ENCODE data around the gene SPHK1.

SPHK1 gene

DNA sequence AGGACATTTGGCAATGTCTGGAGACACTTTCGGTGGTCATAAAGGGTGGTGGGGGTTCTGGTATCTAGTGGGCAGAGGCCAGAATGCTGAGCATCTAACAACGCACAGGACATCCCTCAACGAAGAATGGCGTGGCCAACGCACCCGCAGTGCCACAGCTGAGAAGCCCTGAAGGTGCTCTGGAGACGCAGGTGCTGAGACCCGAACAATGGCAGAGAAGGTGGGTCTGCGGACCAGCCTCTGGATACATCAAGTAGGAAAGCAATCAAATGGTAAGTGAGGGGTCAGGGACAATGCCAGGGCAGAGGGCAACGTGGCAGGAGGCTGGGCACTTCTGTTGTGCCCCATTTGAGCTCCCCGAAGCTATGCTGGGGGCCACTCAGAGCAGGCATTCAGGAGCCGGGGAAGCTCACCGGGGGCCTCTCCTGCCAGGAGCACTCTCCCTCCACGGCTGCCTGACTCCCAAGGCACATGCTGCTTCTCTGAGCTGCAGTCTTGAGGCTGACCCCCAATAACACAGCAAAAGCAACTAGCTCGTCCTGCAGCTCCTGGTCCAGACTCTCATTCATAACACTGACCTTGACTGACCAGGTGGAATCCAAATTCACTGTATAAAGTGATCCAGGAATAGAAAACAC, 26.0 kb downstream of the SPHK1 start:
- H3K4me3 ChIP-seq (ENCODE audit: low read depth, low read length), result no peak overlapping the region
- TF ChIP-seq, protein P1, sequence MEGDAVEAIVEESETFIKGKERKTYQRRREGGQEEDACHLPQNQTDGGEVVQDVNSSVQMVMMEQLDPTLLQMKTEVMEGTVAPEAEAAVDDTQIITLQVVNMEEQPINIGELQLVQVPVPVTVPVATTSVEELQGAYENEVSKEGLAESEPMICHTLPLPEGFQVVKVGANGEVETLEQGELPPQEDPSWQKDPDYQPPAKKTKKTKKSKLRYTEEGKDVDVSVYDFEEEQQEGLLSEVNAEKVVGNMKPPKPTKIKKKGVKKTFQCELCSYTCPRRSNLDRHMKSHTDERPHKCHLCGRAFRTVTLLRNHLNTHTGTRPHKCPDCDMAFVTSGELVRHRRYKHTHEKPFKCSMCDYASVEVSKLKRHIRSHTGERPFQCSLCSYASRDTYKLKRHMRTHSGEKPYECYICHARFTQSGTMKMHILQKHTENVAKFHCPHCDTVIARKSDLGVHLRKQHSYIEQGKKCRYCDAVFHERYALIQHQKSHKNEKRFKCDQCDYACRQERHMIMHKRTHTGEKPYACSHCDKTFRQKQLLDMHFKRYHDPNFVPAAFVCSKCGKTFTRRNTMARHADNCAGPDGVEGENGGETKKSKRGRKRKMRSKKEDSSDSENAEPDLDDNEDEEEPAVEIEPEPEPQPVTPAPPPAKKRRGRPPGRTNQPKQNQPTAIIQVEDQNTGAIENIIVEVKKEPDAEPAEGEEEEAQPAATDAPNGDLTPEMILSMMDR (IDR thresholded peaks at IDR 0.05; ENCODE audit: low read depth, low read length, missing control alignments), result no peak
- H3K36me3 ChIP-seq (replicated peaks), result no peaks in the 10 kb centered on the region
- no peak overlapping the region for H3K27ac ChIP-seq
- in situ Hi-C loops (cut with HindIII; ENCODE audit: low pct_ligation_motif_present, low sequenced_read_pairs), result no loop called here
- DNase-seq, result no peak
- H3K27me3 ChIP-seq (replicated peaks), result no peaks in the 10 kb centered on the region

DNA sequence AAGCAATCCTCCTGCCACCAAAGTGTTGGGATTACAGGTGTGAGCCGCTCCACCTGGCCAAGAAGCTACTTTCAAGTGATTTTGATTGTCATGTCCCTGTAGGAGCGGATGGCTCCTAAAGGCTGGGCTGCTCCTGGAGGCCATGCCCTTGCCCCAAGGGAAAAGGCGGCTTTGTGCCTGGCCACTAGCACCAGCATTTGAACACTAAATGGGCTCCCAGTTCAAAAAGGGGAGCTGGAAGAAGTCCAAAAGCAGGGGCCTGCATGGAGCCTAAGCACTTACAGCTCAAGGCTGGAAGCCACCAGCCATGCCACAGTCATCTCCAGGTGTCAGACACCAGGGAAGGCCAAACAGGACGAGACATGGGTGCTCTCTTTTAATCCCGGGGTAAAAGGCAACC, 26.8 kb downstream of the SPHK1 start:
- Histone ChIP-seq H3K36me3 (replicated peaks) (no peaks in the 10 kb centered on the region), H3K27me3 (replicated peaks) (no peaks in the 10 kb centered on the region), H3K4me3 (ENCODE audit: low read depth, low read length) (no peak overlapping the region), H3K27ac (no peak overlapping the region)
- no peak for DNase-seq
- in situ Hi-C loops (cut with HindIII; ENCODE audit: low pct_ligation_motif_present, low sequenced_read_pairs), result no loop called here
- TF ChIP-seq, protein P1 (IDR thresholded peaks at IDR 0.05; ENCODE audit: low read depth, low read length, missing control alignments), result no peak

DNA sequence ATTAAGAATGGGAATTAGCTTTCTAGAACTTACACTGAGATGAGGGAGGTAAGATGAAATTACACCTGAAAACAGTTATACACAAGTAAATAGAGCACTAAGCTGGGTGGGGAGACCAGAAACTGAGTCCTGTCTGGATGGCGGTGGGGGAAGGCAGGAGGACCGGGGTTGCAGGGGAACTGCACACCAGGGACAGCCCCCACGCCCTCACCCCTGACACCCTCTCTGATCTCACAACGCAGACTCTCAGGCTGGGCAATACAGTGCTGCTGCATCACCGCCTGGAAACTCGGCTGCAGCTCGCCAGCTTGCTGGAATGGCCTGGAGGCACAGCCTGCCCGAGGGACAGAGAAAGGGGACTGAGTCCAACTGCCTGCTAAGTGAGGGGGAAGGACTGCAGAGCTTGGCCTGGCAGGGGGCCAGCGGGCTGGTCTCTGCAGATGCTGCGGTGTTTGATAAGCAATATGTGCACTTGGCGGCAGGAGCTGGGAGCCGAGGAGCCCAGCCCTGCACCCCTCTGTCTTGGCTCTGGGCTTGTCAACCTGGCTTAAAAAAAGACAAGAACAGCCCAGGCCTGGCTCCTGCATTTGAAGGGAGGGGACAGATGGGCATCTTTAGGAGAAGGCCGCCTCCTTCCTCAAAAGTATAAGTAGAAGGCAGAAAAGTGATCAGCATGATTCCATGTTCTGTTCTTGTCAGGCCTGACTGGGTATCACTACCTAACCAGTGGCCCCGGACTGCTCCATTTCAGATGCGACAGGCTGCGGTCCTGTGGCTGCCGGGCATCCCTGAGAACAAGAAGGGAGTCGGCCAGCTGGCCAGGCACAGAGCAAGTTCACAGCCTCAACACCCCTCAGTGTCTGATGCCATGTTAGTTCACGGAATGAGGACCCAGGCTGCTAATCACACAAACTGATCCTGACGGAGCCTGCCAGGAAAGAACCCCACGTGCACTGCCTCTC, 30.2 kb downstream of the SPHK1 start:
- Histone ChIP-seq H3K36me3 (replicated peaks) (no peaks in the 10 kb centered on the region), H3K27me3 (replicated peaks) (no peaks in the 10 kb centered on the region), H3K4me3 (ENCODE audit: low read depth, low read length) (no peak overlapping the region), H3K27ac (no peak overlapping the region)
- TF ChIP-seq, protein P1 (IDR thresholded peaks at IDR 0.05; ENCODE audit: low read depth, low read length, missing control alignments), result no peak
- in situ Hi-C loops (cut with HindIII; ENCODE audit: low pct_ligation_motif_present, low sequenced_read_pairs), result no loop called here
- DNase-seq, result no peak

DNA sequence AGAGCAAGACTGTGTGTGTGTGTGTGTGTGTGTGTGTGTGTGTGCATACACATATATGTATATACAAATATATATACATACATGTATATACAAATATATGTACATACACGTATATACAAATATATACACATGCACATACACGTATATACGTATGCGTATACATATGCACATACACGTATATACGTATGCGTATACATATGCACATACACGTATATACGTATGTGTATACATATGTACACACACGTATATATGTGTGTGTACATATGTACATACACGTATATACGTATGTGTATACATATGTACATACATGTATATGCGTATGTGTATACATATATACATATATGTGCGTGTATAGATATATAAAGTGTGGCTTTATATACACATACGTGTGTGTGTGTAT, 31.4 kb downstream of the SPHK1 start:
- in situ Hi-C loops (cut with HindIII; ENCODE audit: low pct_ligation_motif_present, low sequenced_read_pairs), result no loop called here
- H3K4me3 ChIP-seq (ENCODE audit: low read depth, low read length), result no peak overlapping the region
- no peak for DNase-seq
- H3K27ac ChIP-seq, result no peak overlapping the region
- TF ChIP-seq, protein P1 (IDR thresholded peaks at IDR 0.05; ENCODE audit: low read depth, low read length, missing control alignments), result no peak
- no peaks in the 10 kb centered on the region for H3K27me3 ChIP-seq (replicated peaks)
- no peaks in the 10 kb centered on the region for H3K36me3 ChIP-seq (replicated peaks)

DNA sequence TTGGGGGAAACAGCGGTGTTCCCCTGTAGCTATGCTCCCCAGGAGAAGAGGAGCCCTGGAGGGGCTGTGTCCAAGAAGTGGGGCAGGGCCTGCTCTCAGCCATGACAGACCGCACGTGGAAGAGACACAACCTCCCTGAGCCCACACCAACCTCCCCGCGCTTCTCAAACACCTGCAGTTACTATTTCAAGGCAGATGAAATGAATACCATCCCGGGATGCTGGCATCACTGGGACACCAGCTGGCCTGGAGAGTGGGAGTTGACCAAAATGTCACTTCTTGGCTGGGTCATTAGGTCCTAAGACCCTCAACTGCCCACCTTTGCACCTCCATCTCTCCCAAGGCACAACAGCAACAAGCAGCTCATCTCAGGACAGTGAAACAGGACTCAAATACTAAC, 32.0 kb downstream of the SPHK1 start:
- Histone ChIP-seq H3K4me3 (ENCODE audit: low read depth, low read length) (no peak overlapping the region), H3K36me3 (replicated peaks) (no peaks in the 10 kb centered on the region), H3K27ac (no peak overlapping the region), H3K27me3 (replicated peaks) (no peaks in the 10 kb centered on the region)
- in situ Hi-C loops (cut with HindIII; ENCODE audit: low pct_ligation_motif_present, low sequenced_read_pairs), result no loop called here
- DNase-seq, result no peak
- TF ChIP-seq, protein P1 (IDR thresholded peaks at IDR 0.05; ENCODE audit: low read depth, low read length, missing control alignments), result no peak

All from brain microvascular endothelial cell (primary cell).